ENCODE measurements around the gene VPS29.

- TF ChIP-seq CTCF (IDR thresholded peaks at IDR 0.05) (no peak), EZH2phosphoT487 (IDR thresholded peaks at IDR 0.05; ENCODE audit: borderline replicate concordance, low read depth) (no peak), MXI1 (IDR thresholded peaks at IDR 0.05; ENCODE audit: low read depth, low read length) (no peak), POLR2AphosphoS5 (IDR thresholded peaks at IDR 0.05; ENCODE audit: low read depth, low read length) (no peak), EP300 (IDR thresholded peaks at IDR 0.05; ENCODE audit: borderline replicate concordance in 1 of 2, low read depth in 1 of 2, low read length in 1 of 2) (no peak), YY1 (IDR thresholded peaks at IDR 0.05; ENCODE audit: low read depth) (no peak), SMC3 (IDR thresholded peaks at IDR 0.05; ENCODE audit: low read depth, low read length) (no peak), RAD21 (IDR thresholded peaks at IDR 0.05; ENCODE audit: low read length) (no peak), MAX (IDR thresholded peaks at IDR 0.05; ENCODE audit: low read depth) (no peak), USF1 (IDR thresholded peaks at IDR 0.05; ENCODE audit: borderline replicate concordance, low read depth) (no peak), ZBTB33 (IDR thresholded peaks at IDR 0.05; ENCODE audit: borderline replicate concordance, low read depth) (no peak), RFX5 (IDR thresholded peaks at IDR 0.05; ENCODE audit: low read length) (no peak), JUND (IDR thresholded peaks at IDR 0.05) (no peak), TAF1 (IDR thresholded peaks at IDR 0.05; ENCODE audit: borderline replicate concordance, low read depth, low read length) (no peak)
Measured at GRCh38 chr12:110549716-110550115, 47.8 kb upstream of the VPS29 start.
